Measurements from ENCODE around the gene PARD3.

- TF ChIP-seq EP300 (IDR thresholded peaks at IDR 0.05) (no peak), CTCF (IDR thresholded peaks at IDR 0.05) (no peak), NFE2L2 (conservative IDR thresholded peaks at IDR 0.05; ENCODE audit: low read length) (no peak), KDM5A (IDR thresholded peaks at IDR 0.05) (no peak), USF2 (IDR thresholded peaks at IDR 0.05) (no peak), HMGXB4 (CRISPR knock-in tag; IDR thresholded peaks at IDR 0.05; ENCODE audit: borderline replicate concordance) (no peak), RCOR1 (IDR thresholded peaks at IDR 0.05; ENCODE audit: low read depth, low read length) (no peak), BCL3 (IDR thresholded peaks at IDR 0.05) (no peak), MYC (IDR thresholded peaks at IDR 0.05; ENCODE audit: borderline replicate concordance, low read length) (no peak), POLR2AphosphoS2 (conservative IDR thresholded peaks at IDR 0.05; ENCODE audit: low read length) (no peak), REST (IDR thresholded peaks at IDR 0.05) (no peak), RAD21 (conservative IDR thresholded peaks at IDR 0.05 in 1 of 2, IDR thresholded peaks at IDR 0.05 in 1 of 2) (no peak), ESRRA (IDR thresholded peaks at IDR 0.05; ENCODE audit: borderline replicate concordance, low read length) (no peak)
Observed at GRCh38 chr10:34303022-34303421, 512.1 kb downstream of the PARD3 start.

Data from A549 (cell line).